Fibroblast of lung (primary cell): ENCODE measurements around the gene KIF19. TPM values are rescaled to one million over a fixed set of nuclear protein-coding genes. Genes with fewer than 3 reads are reported as not detected.
"Not testable (repeated sequence)": the region's sequence is repeated elsewhere in the genome, so short reads cannot be mapped to it uniquely, and the experiment has no call there.

Experiments used
- DNase-seq, 2 donors: peaks; one replicate each; pipeline versions ENCODE4 v3.0.0 to v3.0.0-alpha.2; 2010; ENCODE audit warnings: low read depth in 2 of 2
- H2AFZ ChIP-seq: 2 replicates; pipeline ENCODE4 v1.5.1; 2012; ENCODE audit warnings: low read length, control low read depth, inconsistent platforms
- H3K27ac ChIP-seq: 2 replicates; pipeline ENCODE4 v1.5.1; 2011; ENCODE audit warnings: low read length, control low read depth; ENCODE audit not compliant: insufficient read depth
- H3K27me3 ChIP-seq: 2 replicates; pipeline ENCODE4 v1.5.1; 2011; ENCODE audit warnings: mild to moderate bottlenecking, low read length; ENCODE audit not compliant: control insufficient read depth, insufficient read depth
- H3K36me3 ChIP-seq: 2 replicates; pipeline ENCODE4 v1.5.1; 2011; ENCODE audit warnings: low read length; ENCODE audit not compliant: control insufficient read depth, insufficient read depth
- H3K4me1 ChIP-seq: 2 replicates; pipeline ENCODE4 v1.5.1; 2011; ENCODE audit warnings: low read length; ENCODE audit not compliant: control insufficient read depth, insufficient read depth; ENCODE audit errors: extremely low read depth
- H3K4me2 ChIP-seq: 2 replicates; pipeline ENCODE4 v1.5.1; 2011; ENCODE audit warnings: low read length, control low read depth; ENCODE audit not compliant: insufficient read depth; ENCODE audit errors: extremely low read depth
- H3K4me3 ChIP-seq, 4 experiments: fragments of 200-600 bp in 1 of 4; sonication (generic) in 1 of 4; replicated peaks in 1 of 4; 2 replicates each; pipeline ENCODE4 v1.5.1; 2011 to 2016; ENCODE audit warnings: low read length in 4 of 4, low read depth in 3 of 4, mild to moderate bottlenecking in 3 of 4, control low read depth in 2 of 4, inconsistent platforms in 1 of 4, mixed read lengths in 1 of 4; ENCODE audit not compliant: insufficient read depth in 1 of 4; ENCODE audit errors: control extremely low read depth in 1 of 4
- H3K79me2 ChIP-seq: 2 replicates; pipeline ENCODE4 v1.5.1; 2012; ENCODE audit warnings: mild to moderate bottlenecking, low read length, inconsistent platforms; ENCODE audit not compliant: control insufficient read depth, insufficient read depth
- H3K9ac ChIP-seq: 2 replicates; pipeline ENCODE4 v1.5.1; 2011; ENCODE audit warnings: mild to moderate bottlenecking, low read length, control low read depth; ENCODE audit not compliant: insufficient read depth
- H3K9me3 ChIP-seq: 2 replicates; pipeline ENCODE4 v1.5.1; 2012; ENCODE audit warnings: low read depth, low read length; ENCODE audit not compliant: control insufficient read depth, insufficient read depth
- H4K20me1 ChIP-seq: 2 replicates; pipeline ENCODE4 v1.5.1; 2011; ENCODE audit warnings: low read length; ENCODE audit not compliant: control insufficient read depth, insufficient read depth; ENCODE audit errors: extremely low read depth
- CTCF ChIP-seq, 2 donors: IDR thresholded peaks in 1 of 2; conservative IDR thresholded peaks in 1 of 2; 1 replicate in 1 of 2; 2 replicates in 1 of 2; pipeline ENCODE4 v1.5.1; 2011 to 2012; ENCODE audit warnings: low read length in 2 of 2, control low read depth in 1 of 2, inconsistent platforms in 1 of 2, low read depth in 1 of 2, mild to moderate bottlenecking in 1 of 2
- EZH2 ChIP-seq: IDR thresholded peaks from 2 replicates; pipeline ENCODE4 v1.5.1; 2012; ENCODE audit warnings: low read length, control low read depth, mild to moderate bottlenecking; ENCODE audit errors: missing control alignments
- polyA plus RNA-seq, 2 donors: library from polyadenylated mRNA; depleted of rRNA in 1 of 2; stranded (reverse) in 1 of 2; unstranded in 1 of 2; fragments of >200 nt; gene quantifications; 2 replicates each; pipeline ENCODE4 v1.2.1, GENCODE V29; 2011 to 2012; ENCODE audit warnings: missing spikeins in 1 of 2
- total RNA-seq: library from RNA; depleted of rRNA; stranded (reverse); fragments of >200 nt; gene quantifications from 2 replicates; pipeline ENCODE4 v1.2.1, GENCODE V29; 2014

The KIF19 gene
- total and polyA plus RNA-seq, 2 donors (not counting 1 experiment from before 2014, with no cell fraction given): under 0.01 TPM; not detected in 1

- no peaks in the 10 kb centered on the region for H3K36me3 ChIP-seq
- no peak overlapping the region for H3K4me3 ChIP-seq
- no peaks in the 10 kb centered on the region for H3K79me2 ChIP-seq
- H4K20me1 ChIP-seq: no peaks in the 10 kb centered on the region
- no peak for TF ChIP-seq CTCF (conservative IDR thresholded peaks at IDR 0.05 in 1 of 2, IDR thresholded peaks at IDR 0.05 in 1 of 2; ENCODE audit: low read depth in 1 of 2, low read length in 2 of 2)
- TF ChIP-seq EZH2: no peak
- no peak overlapping the region for H3K4me2 ChIP-seq
- H2AFZ ChIP-seq: no peak overlapping the region
- H3K4me1 ChIP-seq: no peaks in the 10 kb centered on the region
- no peaks in the 10 kb centered on the region for H3K27me3 ChIP-seq
- no peak for DNase-seq
- H3K9me3 ChIP-seq: no peaks in the 10 kb centered on the region
- no peak overlapping the region for H3K9ac ChIP-seq
- no peak overlapping the region for H3K27ac ChIP-seq
Measured at GRCh38 chr17:74403512-74404137, 77.6 kb downstream of the KIF19 start.

GRCh38 chr17:74404218-74404617 lies 78.2 kb downstream of the KIF19 start:
- H3K4me3 ChIP-seq: no peak overlapping the region
- no peaks in the 10 kb centered on the region for H3K79me2 ChIP-seq
- no peak overlapping the region for H3K9ac ChIP-seq
- H3K36me3 ChIP-seq: no peaks in the 10 kb centered on the region
- H3K4me2 ChIP-seq: no peak overlapping the region
- H3K9me3 ChIP-seq: no peaks in the 10 kb centered on the region
- H4K20me1 ChIP-seq: no peaks in the 10 kb centered on the region
- no peak for DNase-seq
- no peak overlapping the region for H2AFZ ChIP-seq
- TF ChIP-seq EZH2 (no peak), CTCF (conservative IDR thresholded peaks at IDR 0.05 in 1 of 2, IDR thresholded peaks at IDR 0.05 in 1 of 2; ENCODE audit: low read depth in 1 of 2, low read length in 2 of 2) (no peak)
- H3K4me1 ChIP-seq: no peaks in the 10 kb centered on the region
- H3K27me3 ChIP-seq: no peaks in the 10 kb centered on the region
- H3K27ac ChIP-seq: no peak overlapping the region

- no peaks in the 10 kb centered on the region for H4K20me1 ChIP-seq
- no peaks in the 10 kb centered on the region for H3K27me3 ChIP-seq
- no peak overlapping the region for H2AFZ ChIP-seq
- no peak overlapping the region for H3K4me3 ChIP-seq
- no peaks in the 10 kb centered on the region for H3K79me2 ChIP-seq
- DNase-seq: no peak
- H3K36me3 ChIP-seq: no peaks in the 10 kb centered on the region
- H3K9ac ChIP-seq: no peak overlapping the region
- no peak overlapping the region for H3K4me2 ChIP-seq
- no peaks in the 10 kb centered on the region for H3K9me3 ChIP-seq
- no peak for TF ChIP-seq CTCF (conservative IDR thresholded peaks at IDR 0.05 in 1 of 2, IDR thresholded peaks at IDR 0.05 in 1 of 2; ENCODE audit: low read depth in 1 of 2, low read length in 2 of 2)
- TF ChIP-seq EZH2: no peak
- no peaks in the 10 kb centered on the region for H3K4me1 ChIP-seq
- no peak overlapping the region for H3K27ac ChIP-seq
Measured at GRCh38 chr17:74404789-74405188, 78.8 kb downstream of the KIF19 start.

- H3K27ac ChIP-seq, DNase-seq, H3K36me3 ChIP-seq, H2AFZ ChIP-seq, H3K27me3 ChIP-seq, H3K4me2 ChIP-seq, H3K4me3 ChIP-seq, H3K4me1 ChIP-seq, H3K79me2 ChIP-seq, H3K9me3 ChIP-seq, H3K9ac ChIP-seq, H4K20me1 ChIP-seq: not testable (repeated sequence)
Measured at GRCh38 chr17:74405311-74405710, 79.3 kb downstream of the KIF19 start.
